ENCODE data around the gene COLEC11. TPM values are rescaled to one million over a fixed set of nuclear protein-coding genes. Genes with fewer than 3 reads are reported as not detected.
"Not testable (repeated sequence)": the region's sequence is repeated elsewhere in the genome, so short reads cannot be mapped to it uniquely, and the experiment has no call there.

The COLEC11 gene
- total RNA-seq, 1 donor from 2014 or later, result 1.5 TPM

- no peak overlapping the region for H3K27ac ChIP-seq
- DNase-seq (peak; percentile 18), ATAC-seq (no peak)
- H3K4me3 ChIP-seq, result no peak overlapping the region
- intact Hi-C loops (cut with DNase I), result no loop called here
- TF ChIP-seq CTCF (IDR thresholded peaks at IDR 0.05), result no peak
- H3K36me3 ChIP-seq, result no peaks in the 10 kb centered on the region
- no peaks in the 10 kb centered on the region for H3K9me3 ChIP-seq
- H3K4me1 ChIP-seq, result no peaks in the 10 kb centered on the region
- H3K27me3 ChIP-seq, result no peaks in the 10 kb centered on the region
Measured at GRCh38 chr2:3610415-3610814, 15.5 kb downstream of the COLEC11 start.

- intact Hi-C loops (cut with DNase I), result no loop called here
- H3K27me3 ChIP-seq, result no peaks in the 10 kb centered on the region
- H3K4me1 ChIP-seq, result no peaks in the 10 kb centered on the region
- no peaks in the 10 kb centered on the region for H3K36me3 ChIP-seq
- TF ChIP-seq CTCF (IDR thresholded peaks at IDR 0.05), result no peak
- H3K4me3 ChIP-seq, result no peak overlapping the region
- ATAC-seq, result no peak
- H3K27ac ChIP-seq, result no peak overlapping the region
- DNase-seq, result peak; percentile 43
- no peaks in the 10 kb centered on the region for H3K9me3 ChIP-seq
Measured at GRCh38 chr2:3610881-3611505, 16.1 kb downstream of the COLEC11 start.

GRCh38 chr2:3611589-3611988, 16.7 kb downstream of the COLEC11 start:
- Histone ChIP-seq H3K36me3 (no peaks in the 10 kb centered on the region), H3K27ac (no peak overlapping the region), H3K4me1 (no peaks in the 10 kb centered on the region), H3K9me3 (no peaks in the 10 kb centered on the region), H3K27me3 (no peaks in the 10 kb centered on the region), H3K4me3 (no peak overlapping the region)
- intact Hi-C loops (cut with DNase I), result no loop called here
- ATAC-seq (no peak), DNase-seq (peak; percentile 39)
- no peak for TF ChIP-seq CTCF (IDR thresholded peaks at IDR 0.05)

GRCh38 chr2:3612639-3613523, 18.0 kb downstream of the COLEC11 start:
- DNase-seq (peak; percentile 51), ATAC-seq (peak; percentile 32)
- no peak overlapping the region for H3K27ac ChIP-seq

GRCh38 chr2:3613524-3613905, 18.6 kb downstream of the COLEC11 start:
- intact Hi-C loops (cut with DNase I), result no loop called here
- no peak overlapping the region for H3K27ac ChIP-seq
- TF ChIP-seq CTCF (IDR thresholded peaks at IDR 0.05), result no peak

More at GRCh38 chr2:3612639-3613523, 18.0 kb downstream of the COLEC11 start:
- H3K36me3 ChIP-seq, result no peaks in the 10 kb centered on the region
- no peaks in the 10 kb centered on the region for H3K4me1 ChIP-seq
- no peak for TF ChIP-seq CTCF (IDR thresholded peaks at IDR 0.05)
- H3K27me3 ChIP-seq, result no peaks in the 10 kb centered on the region
- no peaks in the 10 kb centered on the region for H3K9me3 ChIP-seq
- intact Hi-C loops (cut with DNase I), result no loop called here
- H3K4me3 ChIP-seq, result no peak overlapping the region

GRCh38 chr2:3614743-3615142, 19.8 kb downstream of the COLEC11 start:
- ATAC-seq; H3K27ac ChIP-seq; DNase-seq; H3K36me3 ChIP-seq; H3K4me3 ChIP-seq; H3K4me1 ChIP-seq; H3K9me3 ChIP-seq; intact Hi-C loops (cut with DNase I); H3K27me3 ChIP-seq: not testable (repeated sequence)

More at GRCh38 chr2:3613524-3613905, 18.6 kb downstream of the COLEC11 start:
- Histone ChIP-seq H3K9me3 (no peaks in the 10 kb centered on the region), H3K4me1 (no peaks in the 10 kb centered on the region), H3K27me3 (no peaks in the 10 kb centered on the region), H3K36me3 (no peaks in the 10 kb centered on the region), H3K4me3 (no peak overlapping the region)
- no peak for ATAC-seq
- DNase-seq, result peak; percentile 20

GRCh38 chr2:3615541-3616200, 20.8 kb downstream of the COLEC11 start:
- H3K9me3 ChIP-seq; H3K4me3 ChIP-seq; H3K27ac ChIP-seq; H3K4me1 ChIP-seq; H3K36me3 ChIP-seq; ATAC-seq; intact Hi-C loops (cut with DNase I); H3K27me3 ChIP-seq: not testable (repeated sequence)
- DNase-seq, result peak; percentile 29

GRCh38 chr2:3616435-3617197, 21.7 kb downstream of the COLEC11 start:
- H3K9me3 ChIP-seq; H3K27me3 ChIP-seq; H3K27ac ChIP-seq; intact Hi-C loops (cut with DNase I); H3K4me1 ChIP-seq; ATAC-seq; H3K36me3 ChIP-seq; H3K4me3 ChIP-seq: not testable (repeated sequence)
- peak; percentile 32 for DNase-seq
